Measurements from ENCODE around the gene GALC.

DNA sequence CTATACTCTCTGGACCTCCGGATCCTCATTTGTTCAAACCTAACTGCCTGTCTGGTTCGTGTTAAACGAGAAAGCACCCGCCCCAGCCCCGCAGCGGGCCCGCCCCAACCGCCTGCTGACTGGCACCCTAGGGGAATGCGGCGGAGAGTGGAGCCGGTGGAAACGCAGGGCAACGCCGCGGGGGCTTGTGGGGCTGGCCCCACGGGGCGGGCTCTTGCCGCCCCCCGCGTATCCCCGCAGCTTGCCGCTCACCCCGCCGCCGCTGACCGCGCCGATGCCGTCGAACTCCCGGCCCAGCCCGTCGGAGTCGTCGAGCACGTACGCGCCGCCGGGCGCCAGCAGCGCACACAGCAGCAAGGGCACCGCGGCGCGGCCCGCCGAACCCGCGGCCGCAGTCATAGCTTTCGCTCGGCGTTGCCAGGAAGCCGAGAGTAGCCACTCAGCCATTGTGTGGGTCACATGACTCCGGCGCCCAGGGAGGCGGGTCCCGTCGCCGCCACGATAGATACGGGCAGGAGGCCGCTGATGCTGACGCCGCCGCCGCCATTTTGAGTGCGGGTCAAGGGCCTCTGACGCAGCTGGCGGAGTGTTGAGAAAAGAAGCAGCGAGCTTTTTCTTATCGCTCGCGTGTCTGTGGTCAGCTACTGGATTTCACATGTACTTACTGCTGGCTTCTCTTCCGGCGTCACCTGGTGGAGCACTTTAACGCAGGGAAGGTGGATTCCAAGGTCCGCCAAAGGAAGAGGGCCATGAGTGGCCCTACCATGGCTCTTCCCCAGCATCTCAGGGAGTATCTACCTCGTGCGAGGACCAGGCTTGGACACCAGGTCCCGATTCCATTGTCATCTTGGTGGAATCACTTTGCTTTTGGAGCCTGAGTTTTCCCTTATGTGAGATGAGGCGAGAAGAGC, at the start of gene GALC:
- TF ChIP-seq, protein P1, sequence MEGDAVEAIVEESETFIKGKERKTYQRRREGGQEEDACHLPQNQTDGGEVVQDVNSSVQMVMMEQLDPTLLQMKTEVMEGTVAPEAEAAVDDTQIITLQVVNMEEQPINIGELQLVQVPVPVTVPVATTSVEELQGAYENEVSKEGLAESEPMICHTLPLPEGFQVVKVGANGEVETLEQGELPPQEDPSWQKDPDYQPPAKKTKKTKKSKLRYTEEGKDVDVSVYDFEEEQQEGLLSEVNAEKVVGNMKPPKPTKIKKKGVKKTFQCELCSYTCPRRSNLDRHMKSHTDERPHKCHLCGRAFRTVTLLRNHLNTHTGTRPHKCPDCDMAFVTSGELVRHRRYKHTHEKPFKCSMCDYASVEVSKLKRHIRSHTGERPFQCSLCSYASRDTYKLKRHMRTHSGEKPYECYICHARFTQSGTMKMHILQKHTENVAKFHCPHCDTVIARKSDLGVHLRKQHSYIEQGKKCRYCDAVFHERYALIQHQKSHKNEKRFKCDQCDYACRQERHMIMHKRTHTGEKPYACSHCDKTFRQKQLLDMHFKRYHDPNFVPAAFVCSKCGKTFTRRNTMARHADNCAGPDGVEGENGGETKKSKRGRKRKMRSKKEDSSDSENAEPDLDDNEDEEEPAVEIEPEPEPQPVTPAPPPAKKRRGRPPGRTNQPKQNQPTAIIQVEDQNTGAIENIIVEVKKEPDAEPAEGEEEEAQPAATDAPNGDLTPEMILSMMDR (IDR thresholded peaks at IDR 0.05; ENCODE audit: poor library complexity, severe bottlenecking) = peak; percentile 8
- TF ChIP-seq, protein P2, sequence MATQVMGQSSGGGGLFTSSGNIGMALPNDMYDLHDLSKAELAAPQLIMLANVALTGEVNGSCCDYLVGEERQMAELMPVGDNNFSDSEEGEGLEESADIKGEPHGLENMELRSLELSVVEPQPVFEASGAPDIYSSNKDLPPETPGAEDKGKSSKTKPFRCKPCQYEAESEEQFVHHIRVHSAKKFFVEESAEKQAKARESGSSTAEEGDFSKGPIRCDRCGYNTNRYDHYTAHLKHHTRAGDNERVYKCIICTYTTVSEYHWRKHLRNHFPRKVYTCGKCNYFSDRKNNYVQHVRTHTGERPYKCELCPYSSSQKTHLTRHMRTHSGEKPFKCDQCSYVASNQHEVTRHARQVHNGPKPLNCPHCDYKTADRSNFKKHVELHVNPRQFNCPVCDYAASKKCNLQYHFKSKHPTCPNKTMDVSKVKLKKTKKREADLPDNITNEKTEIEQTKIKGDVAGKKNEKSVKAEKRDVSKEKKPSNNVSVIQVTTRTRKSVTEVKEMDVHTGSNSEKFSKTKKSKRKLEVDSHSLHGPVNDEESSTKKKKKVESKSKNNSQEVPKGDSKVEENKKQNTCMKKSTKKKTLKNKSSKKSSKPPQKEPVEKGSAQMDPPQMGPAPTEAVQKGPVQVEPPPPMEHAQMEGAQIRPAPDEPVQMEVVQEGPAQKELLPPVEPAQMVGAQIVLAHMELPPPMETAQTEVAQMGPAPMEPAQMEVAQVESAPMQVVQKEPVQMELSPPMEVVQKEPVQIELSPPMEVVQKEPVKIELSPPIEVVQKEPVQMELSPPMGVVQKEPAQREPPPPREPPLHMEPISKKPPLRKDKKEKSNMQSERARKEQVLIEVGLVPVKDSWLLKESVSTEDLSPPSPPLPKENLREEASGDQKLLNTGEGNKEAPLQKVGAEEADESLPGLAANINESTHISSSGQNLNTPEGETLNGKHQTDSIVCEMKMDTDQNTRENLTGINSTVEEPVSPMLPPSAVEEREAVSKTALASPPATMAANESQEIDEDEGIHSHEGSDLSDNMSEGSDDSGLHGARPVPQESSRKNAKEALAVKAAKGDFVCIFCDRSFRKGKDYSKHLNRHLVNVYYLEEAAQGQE (IDR thresholded peaks at IDR 0.05; ENCODE audit: borderline replicate concordance) = peak; percentile 34
- TF ChIP-seq POLR2AphosphoS5 (IDR thresholded peaks at IDR 0.05) (peak; percentile 34), EZH2 (IDR thresholded peaks at IDR 0.05; ENCODE audit: borderline replicate concordance, insufficient read depth, low read length, poor library complexity, severe bottlenecking) (no peak), EP300 (conservative IDR thresholded peaks at IDR 0.05; ENCODE audit: poor library complexity, severe bottlenecking) (peak; percentile 42), TAF1 (IDR thresholded peaks at IDR 0.05; ENCODE audit: low read depth) (peak; percentile 32), SMC3 (conservative IDR thresholded peaks at IDR 0.05; ENCODE audit: poor library complexity) (no peak), RAD21 (conservative IDR thresholded peaks at IDR 0.05) (no peak)
